Activated CD4-positive, alpha-beta T cell treated with anti-CD3 and anti-CD28 coated beads for 48 hours (primary cell): Measurements from ENCODE around the gene NDST1.

Experiments used
- DNase-seq: peaks from one replicate; pipeline ENCODE4 v3.0.0-alpha.2; 2020

Gene NDST1

GRCh38 chr5:150573867-150574817 is 66.2 kb downstream of the NDST1 start:
- no peak for DNase-seq

DNA sequence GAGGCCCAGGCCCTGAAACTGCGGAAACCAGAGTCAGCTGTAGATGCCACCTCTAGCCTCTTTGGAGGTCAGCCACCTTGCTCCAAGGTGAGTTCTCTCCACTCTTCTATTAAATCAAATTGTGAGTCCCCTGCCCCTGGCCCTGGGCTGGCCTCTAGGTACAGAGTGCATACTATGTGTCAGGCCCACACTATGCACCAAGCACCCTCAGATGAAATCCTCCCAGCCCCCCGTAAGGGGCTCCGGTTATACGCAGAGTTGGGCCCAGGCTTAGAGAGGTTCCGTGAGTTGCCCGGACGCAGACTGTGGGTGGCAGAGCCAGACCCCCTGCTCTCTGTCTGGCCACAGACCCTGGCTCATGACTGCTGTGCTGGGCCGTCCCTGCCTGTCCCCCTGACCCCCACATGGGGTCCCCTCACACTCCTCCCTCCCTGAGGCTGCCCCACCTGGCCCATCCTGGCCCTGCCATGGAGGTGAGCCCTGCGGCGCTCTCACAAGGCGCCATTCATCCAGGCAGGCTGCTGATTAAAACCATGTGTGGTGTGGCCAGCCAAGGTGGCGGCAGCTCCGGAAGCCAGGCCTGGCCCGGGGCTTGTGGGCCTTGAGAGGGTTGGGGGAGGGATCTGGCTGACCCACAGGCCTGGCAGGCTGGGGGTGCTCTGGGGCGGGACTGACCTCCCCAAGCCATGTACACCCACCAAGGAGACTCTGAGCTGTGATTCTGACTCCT is 67.1 kb downstream of the NDST1 start:
- DNase-seq, result no peak

DNA sequence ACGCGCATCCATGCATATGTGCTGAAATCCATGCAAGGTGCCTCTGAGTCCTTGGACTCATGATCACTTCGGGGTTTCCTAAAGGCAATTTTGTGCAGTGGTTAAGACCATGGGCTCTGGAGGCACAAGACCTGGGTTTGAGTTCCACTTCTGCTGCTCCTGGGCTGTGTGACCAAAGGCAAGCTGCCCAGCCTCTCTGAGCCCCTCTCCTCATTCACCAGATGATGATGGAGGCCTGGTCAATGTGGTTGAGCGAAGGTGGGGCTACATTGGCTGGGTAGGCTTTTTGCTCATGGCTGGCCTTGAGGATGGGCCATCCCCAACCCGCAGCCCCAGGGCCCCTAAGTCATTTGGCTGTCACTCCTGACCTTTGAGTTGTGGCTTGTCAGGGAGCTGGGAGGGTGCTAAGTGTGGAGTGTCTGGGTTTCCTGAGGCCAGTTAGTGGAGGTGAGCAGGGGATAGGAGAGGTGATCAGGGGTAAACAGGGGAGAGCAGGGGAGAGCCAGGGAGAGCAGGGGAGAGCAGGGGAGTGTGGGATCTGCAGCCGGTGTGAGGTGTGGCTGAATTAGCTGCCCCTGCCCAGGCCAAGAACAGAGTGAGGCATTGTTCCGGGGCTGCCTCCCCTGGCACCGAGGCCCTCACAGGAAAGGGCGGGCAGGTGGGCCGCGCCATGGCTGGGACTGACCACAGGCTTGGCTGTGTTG is 68.0 kb downstream of the NDST1 start:
- DNase-seq, result no peak

GRCh38 chr5:150576449-150576949 is 68.6 kb downstream of the NDST1 start:
- no peak for DNase-seq

DNA sequence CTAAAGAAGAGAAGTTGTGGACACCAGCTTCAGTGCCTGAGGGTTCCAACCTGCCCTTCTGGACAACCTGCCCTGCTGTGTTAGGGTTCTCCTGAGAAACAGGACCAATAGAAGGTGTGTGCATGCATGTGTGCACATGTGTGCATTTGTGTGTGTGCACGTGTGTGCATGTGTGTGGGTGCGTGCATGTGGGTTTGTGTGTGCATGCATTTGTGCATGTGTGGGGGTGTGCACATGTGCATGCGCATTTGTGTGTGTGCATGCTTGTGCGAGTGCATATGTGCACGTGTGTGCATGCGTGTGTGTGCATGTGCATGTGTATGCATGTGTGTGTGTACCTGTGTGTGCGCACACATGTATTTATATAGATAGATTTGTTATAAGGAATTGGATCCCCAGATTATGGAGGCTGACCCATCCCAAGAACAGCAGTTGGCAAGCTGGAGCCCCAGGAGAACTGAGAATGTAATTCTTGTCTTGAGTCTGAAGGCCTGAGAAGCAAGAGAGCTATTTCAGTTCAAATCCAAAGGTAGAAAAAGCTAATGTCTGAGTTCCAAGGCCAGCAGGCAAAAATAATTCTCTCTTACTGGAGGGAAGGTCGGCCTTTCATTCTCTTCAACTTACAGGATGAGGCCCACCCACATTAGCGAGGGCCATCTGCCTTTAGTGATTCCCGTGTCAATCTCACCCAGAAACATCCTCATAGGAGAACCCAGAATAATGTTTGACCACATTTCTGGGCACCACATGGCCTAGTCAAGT is 69.6 kb downstream of the NDST1 start:
- no peak for DNase-seq

DNA sequence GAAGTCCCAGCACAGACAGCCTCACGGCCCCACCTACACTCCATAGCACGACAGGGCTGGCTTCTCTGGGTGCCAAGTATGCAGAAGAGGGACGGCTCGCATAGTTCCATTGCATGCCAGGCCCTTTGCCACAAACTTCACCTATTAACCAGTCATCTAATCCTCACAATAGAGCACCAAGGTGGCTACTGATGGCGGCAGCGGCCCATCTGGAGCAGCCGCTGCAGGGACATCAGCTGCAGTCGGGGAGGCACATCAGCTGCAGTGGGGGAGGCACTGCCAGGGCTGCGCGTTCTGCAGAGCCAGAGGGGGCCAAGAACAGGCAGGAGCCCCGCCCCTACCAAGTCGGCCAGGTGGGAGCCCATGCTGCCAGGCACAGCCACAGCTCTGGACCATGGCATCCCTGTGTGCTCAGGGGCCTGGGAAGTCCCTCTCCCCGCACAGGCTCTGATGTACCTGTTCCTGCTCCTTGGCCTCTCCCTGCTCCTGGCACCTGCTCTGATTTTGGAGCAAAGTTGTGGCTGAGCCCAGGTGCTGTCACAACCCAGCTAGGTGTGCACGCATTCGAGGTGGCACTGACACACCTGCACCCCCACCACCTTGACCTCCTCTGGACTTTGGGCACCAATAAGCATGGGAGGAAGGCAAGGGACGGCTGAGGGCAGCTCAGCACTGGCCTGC is 71.0 kb downstream of the NDST1 start:
- no peak for DNase-seq

DNA sequence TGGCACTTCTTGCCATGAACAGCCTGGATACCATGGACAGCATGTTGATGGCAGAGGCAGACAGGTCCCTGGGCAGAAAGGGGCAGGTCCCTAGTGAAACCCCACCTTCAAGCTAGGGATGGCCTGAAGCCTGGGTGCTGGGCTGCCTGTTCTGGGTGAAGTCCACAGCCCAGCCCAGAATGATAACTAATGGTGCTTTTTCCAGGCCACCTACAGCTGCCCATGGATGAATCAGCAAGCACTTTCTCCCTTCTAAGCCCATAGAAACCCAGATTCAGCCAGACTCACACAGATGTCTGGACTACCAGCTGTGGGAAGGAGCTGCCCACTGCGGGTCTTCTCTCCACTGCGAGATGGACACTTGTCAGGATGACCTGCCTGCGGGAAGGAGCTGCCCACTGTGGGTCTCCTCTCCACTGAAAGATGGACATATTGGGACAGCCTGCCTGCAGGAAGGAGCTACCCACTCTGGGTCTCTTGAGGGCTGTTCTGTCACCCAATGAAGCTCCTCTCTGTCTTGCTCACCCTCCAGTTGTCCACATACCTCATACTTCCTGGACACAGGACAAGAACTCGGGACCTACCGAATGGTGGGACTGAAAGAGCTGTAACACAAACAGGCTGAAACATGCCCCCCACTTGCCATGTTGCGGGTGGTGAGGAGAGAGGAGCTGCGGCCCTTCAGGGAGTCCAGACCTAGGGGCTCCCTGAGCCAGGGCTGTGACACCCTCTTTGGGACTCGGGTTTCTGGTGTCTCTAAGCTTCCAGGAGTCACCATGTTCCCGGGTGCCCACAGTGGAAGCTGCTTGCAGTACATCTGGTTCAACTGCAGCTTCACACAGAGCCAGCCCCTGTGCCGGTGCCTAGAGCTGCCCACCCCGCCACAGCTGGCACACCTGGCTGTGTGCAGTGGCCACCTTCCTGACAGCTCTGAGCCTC is 71.8 kb downstream of the NDST1 start:
- no peak for DNase-seq

- DNase-seq, result no peak
These were observed 73.0 kb downstream of the NDST1 start for GRCh38 chr5:150580917-150581316.

DNA sequence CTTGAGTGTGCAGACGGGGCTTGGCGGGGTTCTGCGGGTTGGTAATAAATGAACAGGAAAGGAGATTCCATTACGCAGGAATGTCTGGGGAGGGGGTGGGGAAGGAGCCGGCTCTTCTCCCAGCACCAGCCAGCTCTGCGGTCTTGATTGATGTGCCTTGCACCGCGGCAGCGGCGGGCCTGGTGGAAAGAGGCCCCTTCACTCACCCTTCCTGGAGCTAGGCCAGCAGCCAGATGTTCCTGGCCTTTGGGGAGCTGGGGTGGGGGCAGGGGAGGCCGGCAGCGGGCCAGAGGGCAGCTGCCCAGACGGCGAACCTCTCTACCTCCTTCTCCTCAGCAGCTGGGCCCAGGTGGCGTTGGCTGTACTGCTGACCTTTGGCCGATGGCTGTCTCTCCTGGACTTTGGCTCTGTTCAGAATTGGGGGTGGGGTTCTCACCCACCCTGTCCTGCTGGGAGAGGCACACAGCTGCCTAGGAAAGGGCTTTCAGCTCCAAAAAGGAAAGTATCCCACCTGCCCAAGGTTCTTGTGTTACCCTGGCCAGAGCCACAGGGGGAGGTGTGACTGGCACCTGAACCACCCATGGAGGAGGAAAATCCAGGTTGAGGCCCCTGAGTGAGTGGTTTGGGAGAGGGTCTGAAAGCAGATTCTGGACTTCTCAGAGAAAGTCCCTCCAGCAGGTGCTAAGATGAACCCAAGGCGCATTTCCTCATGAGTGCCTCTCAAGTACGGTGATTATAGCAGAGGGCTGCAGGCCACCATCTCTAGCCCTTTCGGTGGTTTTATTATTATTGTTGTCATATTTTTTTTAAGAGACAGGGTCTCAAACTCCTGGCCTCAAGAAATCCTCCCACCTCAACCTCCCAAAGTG is 74.5 kb downstream of the NDST1 start:
- DNase-seq, result no peak

- DNase-seq, result no peak
These were observed 75.8 kb downstream of the NDST1 start for GRCh38 chr5:150583541-150584225.

GRCh38 chr5:150584556-150585335 is 76.8 kb downstream of the NDST1 start:
- no peak for DNase-seq

DNA sequence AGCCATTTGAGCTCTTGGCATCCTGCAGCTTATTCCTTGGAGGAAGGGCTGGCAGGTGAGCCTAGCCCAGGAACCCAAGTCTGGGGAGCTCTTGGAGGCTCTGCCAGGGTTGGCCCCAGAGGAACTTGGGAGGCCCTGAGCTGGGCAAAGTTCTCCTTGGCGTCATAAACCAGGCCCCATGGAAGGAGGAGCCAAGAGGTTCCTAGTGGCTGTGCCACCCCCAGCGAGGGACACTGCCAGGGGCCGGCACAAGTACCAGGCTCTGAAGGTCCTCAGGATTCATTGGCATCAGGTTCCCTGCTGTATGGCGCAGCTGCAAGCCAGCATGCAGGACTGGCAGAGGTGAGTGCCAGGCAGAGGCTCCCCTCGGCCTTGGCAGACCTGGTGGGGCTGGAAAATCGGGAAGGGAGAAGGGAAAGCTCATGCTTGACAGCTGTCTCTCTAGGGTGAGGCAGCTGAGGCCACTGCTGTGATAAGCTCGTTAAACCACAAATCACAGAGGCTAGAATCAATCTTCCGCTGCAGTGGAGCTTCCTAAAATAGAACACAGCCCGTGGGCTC is 77.9 kb downstream of the NDST1 start:
- DNase-seq, result no peak

GRCh38 chr5:150587016-150587415 is 79.1 kb downstream of the NDST1 start:
- no peak for DNase-seq

- no peak for DNase-seq
These were observed 80.1 kb downstream of the NDST1 start for GRCh38 chr5:150587856-150588595.

- no peak for DNase-seq
These were observed 80.6 kb downstream of the NDST1 start for GRCh38 chr5:150588596-150588890.

DNA sequence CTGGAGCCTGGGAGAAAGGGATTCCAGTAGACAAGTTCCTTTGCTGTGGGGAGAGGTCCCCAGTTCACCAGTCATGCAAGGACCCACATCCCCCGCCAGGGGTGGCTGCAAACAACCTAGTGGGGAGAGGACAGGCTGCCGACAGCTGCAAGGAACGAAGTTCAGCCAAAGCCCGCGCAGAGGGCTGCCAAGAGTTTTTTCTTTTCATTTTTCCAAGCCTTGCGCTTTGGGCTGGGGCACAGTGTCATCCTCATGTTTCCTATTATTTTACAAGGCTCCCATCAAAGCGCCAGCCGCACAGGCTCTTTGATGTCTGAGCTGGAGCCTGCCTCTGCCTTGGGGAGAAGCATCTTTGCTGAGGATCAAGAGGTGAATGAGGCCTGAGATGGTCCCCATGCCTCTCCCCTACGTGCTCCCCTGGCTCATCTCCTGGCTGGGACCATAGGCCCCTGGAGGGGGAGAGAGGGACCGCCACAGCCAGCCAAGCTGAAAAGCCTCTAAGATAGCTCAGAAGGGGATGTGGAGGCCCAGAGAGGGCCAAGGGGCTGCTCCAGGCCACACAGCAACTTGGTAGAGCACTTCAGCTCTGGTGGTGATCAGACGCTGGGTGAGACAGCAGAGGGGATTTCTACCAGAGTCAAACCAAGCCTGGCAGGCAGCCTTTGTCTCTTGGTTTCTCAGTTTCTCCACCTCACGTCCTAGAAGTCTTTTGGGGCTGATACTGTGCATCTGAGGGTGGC is 82.1 kb downstream of the NDST1 start:
- no peak for DNase-seq
